Common myeloid progenitor, CD34-positive (primary cell): Measurements from ENCODE around the gene ERMN.
A peak's percentile ranks its signal among the peaks of the same experiment; 100 is the strongest.

Experiments used
- CTCF ChIA-PET: fragments of 350-600 bp; sonication (Branson Sonifier 250); formaldehyde crosslinking; loops from one replicate; lab custom pipeline; 2021; ENCODE audit warnings: antibody characterized with exemption; lab: Charles Lee
- POLR2A ChIA-PET: fragments of 350-600 bp; sonication (Branson Sonifier 250); formaldehyde crosslinking; loops from one replicate; lab custom pipeline; 2021; ENCODE audit warnings: antibody characterized with exemption; lab: Charles Lee
- DNase-seq, 3 donors: peaks; one replicate each; pipeline versions ENCODE4 v3.0.0 to v3.0.0-alpha.2; 2013
- H3K27ac ChIP-seq, 2 experiments: 1 replicate in 1 of 2; 2 replicates in 1 of 2; pipeline ENCODE4 v1.7.0; 2013; ENCODE audit warnings: inconsistent platforms in 2 of 2, low read length in 2 of 2, mild to moderate bottlenecking in 2 of 2, low read depth in 1 of 2, moderate library complexity in 1 of 2; ENCODE audit not compliant: severe bottlenecking in 2 of 2, insufficient read depth in 1 of 2, poor library complexity in 1 of 2
- H3K27me3 ChIP-seq, 5 experiments: replicated peaks in 2 of 5; 1 replicate in 3 of 5; 2 replicates in 2 of 5; pipeline versions ENCODE4 v1.6.1 to v1.7.0; 2013; ENCODE audit warnings: low read length in 4 of 5, mild to moderate bottlenecking in 2 of 5, moderate library complexity in 2 of 5, inconsistent platforms in 1 of 5; ENCODE audit not compliant: insufficient read depth in 5 of 5, control insufficient read depth in 4 of 5
- H3K36me3 ChIP-seq, 4 experiments: 1 replicate in 2 of 4; 2 replicates in 2 of 4; pipeline versions ENCODE4 v1.6.1 to v1.7.0; 2013; ENCODE audit warnings: low read length in 3 of 4, control low read depth in 1 of 4, mild to moderate bottlenecking in 1 of 4; ENCODE audit not compliant: control insufficient read depth in 4 of 4, insufficient read depth in 4 of 4
- H3K4me1 ChIP-seq, 4 experiments: 1 replicate in 3 of 4; 2 replicates in 1 of 4; pipeline versions ENCODE4 v1.6.1 to v1.7.1; 2013; ENCODE audit warnings: low read length in 3 of 4, mild to moderate bottlenecking in 3 of 4, control low read depth in 1 of 4, inconsistent platforms in 1 of 4, moderate library complexity in 1 of 4; ENCODE audit not compliant: control insufficient read depth in 4 of 4, insufficient read depth in 4 of 4; ENCODE audit errors: control extremely low read depth in 1 of 4
- H3K4me3 ChIP-seq, 7 experiments: 1 replicate in 4 of 7; 2 replicates in 3 of 7; pipeline versions ENCODE4 v1.5.1 to v1.7.0; 2013; ENCODE audit warnings: mild to moderate bottlenecking in 7 of 7, low read length in 6 of 7, moderate library complexity in 6 of 7, inconsistent platforms in 2 of 7, low read depth in 2 of 7, control low read depth in 1 of 7; ENCODE audit not compliant: insufficient read depth in 4 of 7, control insufficient read depth in 1 of 7; ENCODE audit errors: extremely low read depth in 1 of 7
- H3K9me3 ChIP-seq, 5 experiments: 1 replicate in 4 of 5; 2 replicates in 1 of 5; pipeline versions ENCODE4 v1.6.1 to v1.7.1; 2013; ENCODE audit warnings: low read length in 4 of 5, mild to moderate bottlenecking in 2 of 5, inconsistent platforms in 1 of 5, low read depth in 1 of 5, moderate library complexity in 1 of 5; ENCODE audit not compliant: control insufficient read depth in 4 of 5, insufficient read depth in 2 of 5; ENCODE audit errors: control extremely low read depth in 1 of 5
- WGBS: methylation state at CpG from one replicate; pipeline ENCODE4 v1.1.5; 2013; ENCODE audit not compliant: insufficient coverage; 5-methylcytosine and 5-hydroxymethylcytosine counted together

The ERMN gene

GRCh38 chr2:157324331-157324843 is 1.2 kb downstream of the ERMN start:
- H3K4me1 ChIP-seq: peaks cover 0 to 2% (median 0%) of the 10 kb centered on the region in 4 experiments
- no peaks in the 10 kb centered on the region for H3K9me3 ChIP-seq
- no peak overlapping the region for H3K4me3 ChIP-seq
- WGBS: 54% methylated on average over 1 of the region's 2 CpGs
- H3K27me3 ChIP-seq: no peaks in the 10 kb centered on the region
- no peak overlapping the region for H3K27ac ChIP-seq
- H3K36me3 ChIP-seq: peaks cover 0 to 2% (median 0%) of the 10 kb centered on the region in 4 experiments
- DNase-seq: peak; percentile 35 to 76 (median 54)
- POLR2A ChIA-PET: no interaction called here
- CTCF ChIA-PET: interaction anchor here (0.9 to 5.6 kb wide), 2 partner anchors 12 to 14 kb away, joined by 3 to 58 read pairs; no protein-coding TSS in a partner anchor

GRCh38 chr2:157322432-157322831 is 3.2 kb downstream of the ERMN start:
- CTCF ChIA-PET: no interaction called here
- no peak for DNase-seq
- WGBS: no CpG with 5 or more reads among the region's 4 CpGs
- H3K9me3 ChIP-seq: no peaks in the 10 kb centered on the region
- peaks cover 0 to 2% (median 0%) of the 10 kb centered on the region in 4 experiments for H3K36me3 ChIP-seq
- no peak overlapping the region for H3K27ac ChIP-seq
- H3K4me1 ChIP-seq: peaks cover 0 to 1% (median 0%) of the 10 kb centered on the region in 4 experiments
- POLR2A ChIA-PET: no interaction called here
- no peak overlapping the region for H3K4me3 ChIP-seq
- no peaks in the 10 kb centered on the region for H3K27me3 ChIP-seq

DNA sequence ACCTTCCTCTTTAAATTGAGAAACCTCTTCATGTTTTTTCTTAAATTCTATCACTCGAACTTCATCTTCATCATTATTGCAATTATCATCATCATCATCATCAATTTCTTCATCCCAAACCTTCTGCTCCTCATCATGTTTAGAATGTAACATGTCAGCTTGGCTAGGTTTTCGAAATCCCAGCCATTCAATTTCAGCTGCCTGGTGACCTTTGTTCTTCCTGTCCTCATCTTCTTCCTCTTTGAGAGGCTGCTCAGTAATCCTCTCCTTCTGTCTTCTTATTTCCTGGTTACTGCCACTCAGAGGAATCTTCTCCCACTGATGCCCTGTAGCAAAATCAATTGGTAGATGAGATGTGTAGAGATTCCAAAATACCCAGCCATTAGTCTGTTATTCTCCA is 4.2 kb downstream of the ERMN start:
- peaks cover 0 to 2% (median 0%) of the 10 kb centered on the region in 4 experiments for H3K36me3 ChIP-seq
- WGBS: 100% methylated on average over 2 of the region's 2 CpGs
- ChIA-PET CTCF (interaction anchor here (0.7 kb wide), 1 partner anchor 9 kb away, joined by 3 read pairs; no protein-coding TSS in a partner anchor), POLR2A (no interaction called here)
- DNase-seq: no peak
- H3K27me3 ChIP-seq: no peaks in the 10 kb centered on the region
- H3K4me1 ChIP-seq: no peaks in the 10 kb centered on the region
- no peak overlapping the region for H3K27ac ChIP-seq
- no peak overlapping the region for H3K4me3 ChIP-seq
- no peaks in the 10 kb centered on the region for H3K9me3 ChIP-seq

GRCh38 chr2:157320409-157320808 is 5.2 kb downstream of the ERMN start:
- POLR2A ChIA-PET: no interaction called here
- CTCF ChIA-PET: interaction anchor here (1.2 kb wide), 1 partner anchor 15 kb away, joined by 3 read pairs; no protein-coding TSS in a partner anchor

DNA sequence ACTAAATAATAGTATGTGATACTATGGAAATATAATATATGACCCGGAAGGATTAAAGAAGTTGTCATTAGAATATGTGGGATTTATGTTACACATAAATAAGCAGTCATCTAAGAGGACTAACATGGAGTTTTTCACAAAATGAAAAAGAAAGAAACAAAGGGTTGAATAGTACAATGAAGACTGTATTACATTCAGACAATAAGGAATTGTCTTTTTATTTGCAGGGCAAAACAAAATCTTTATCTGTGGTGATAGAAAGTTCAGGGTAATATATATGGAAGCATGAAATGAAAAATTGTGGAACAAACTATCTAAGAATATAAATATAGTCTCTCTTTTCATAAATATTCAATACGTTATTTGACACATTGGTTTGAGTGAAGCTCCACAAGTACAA is 5.8 kb downstream of the ERMN start:
- Histone ChIP-seq H3K27ac (no peak overlapping the region), H3K36me3 (peaks cover 0 to 2% (median 0%) of the 10 kb centered on the region in 4 experiments), H3K27me3 (no peaks in the 10 kb centered on the region), H3K4me3 (no peak overlapping the region), H3K4me1 (no peaks in the 10 kb centered on the region), H3K9me3 (no peaks in the 10 kb centered on the region)
- no CpG with 5 or more reads among the region's 2 CpGs for WGBS
- DNase-seq: no peak
- ChIA-PET POLR2A (no interaction called here), CTCF (interaction anchor here (1.2 to 4.4 kb wide), 3 partner anchors 7 to 16 kb away, joined by 3 to 27 read pairs (median 4); partner anchors contain the start of gene ERMN)

More at GRCh38 chr2:157320409-157320808, 5.2 kb downstream of the ERMN start:
- Histone ChIP-seq H3K4me3 (no peak overlapping the region), H3K27me3 (no peaks in the 10 kb centered on the region), H3K36me3 (peaks cover 0 to 2% (median 0%) of the 10 kb centered on the region in 4 experiments), H3K4me1 (no peaks in the 10 kb centered on the region), H3K27ac (no peak overlapping the region), H3K9me3 (no peaks in the 10 kb centered on the region)
- no peak for DNase-seq

GRCh38 chr2:157318884-157319283 is 6.7 kb downstream of the ERMN start:
- Histone ChIP-seq H3K4me3 (no peak overlapping the region), H3K4me1 (no peaks in the 10 kb centered on the region), H3K9me3 (no peaks in the 10 kb centered on the region), H3K27ac (no peak overlapping the region), H3K27me3 (no peaks in the 10 kb centered on the region), H3K36me3 (peaks cover 0 to 2% (median 0%) of the 10 kb centered on the region in 4 experiments)
- ChIA-PET CTCF (interaction anchor here (1.2 to 4.4 kb wide), 3 partner anchors 8 to 15 kb away, joined by 4 to 27 read pairs (median 5); partner anchors contain the start of gene ERMN), POLR2A (no interaction called here)
- 100% methylated on average over 2 of the region's 2 CpGs for WGBS
- DNase-seq: no peak

DNA sequence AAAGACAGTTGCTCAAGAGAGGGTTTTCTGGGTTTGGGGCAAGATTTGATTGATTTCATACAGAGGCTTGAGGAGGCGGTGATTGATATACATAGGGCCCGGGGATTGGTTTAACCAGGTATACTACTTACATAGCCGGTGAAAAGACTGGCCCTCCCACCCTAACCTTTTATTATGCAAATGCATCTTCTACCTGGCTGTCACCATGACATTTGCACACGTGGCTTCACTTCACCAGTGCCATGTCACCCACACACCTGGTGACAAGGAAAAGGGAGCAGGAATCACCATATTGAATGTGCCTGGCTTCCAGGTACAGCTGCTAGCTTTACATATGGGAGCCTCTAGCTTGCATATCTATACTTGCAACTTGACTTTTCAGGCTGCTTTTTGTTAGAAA is 9.7 kb downstream of the ERMN start:
- ChIA-PET POLR2A (no interaction called here), CTCF (interaction anchor here (0.9 to 4.4 kb wide), 5 partner anchors 11 to 283 kb away, joined by 3 to 27 read pairs (median 3); partner anchors contain the start of gene ERMN)
- 100% methylated on average over 2 of the region's 4 CpGs for WGBS
- Histone ChIP-seq H3K4me3 (no peak overlapping the region), H3K4me1 (no peaks in the 10 kb centered on the region), H3K9me3 (no peaks in the 10 kb centered on the region), H3K27ac (no peak overlapping the region), H3K36me3 (no peaks in the 10 kb centered on the region), H3K27me3 (no peaks in the 10 kb centered on the region)
- DNase-seq: no peak
